Inflammatory macrophage treated with lipopolysaccharide for 1 hour (primary cell): ENCODE results near the gene NR1H2.
"Not testable (repeated sequence)": the region's sequence is repeated elsewhere in the genome, so short reads cannot be mapped to it uniquely, and the experiment has no call there.

ENCODE experiments used
- DNase-seq, 2 donors: peaks; one replicate each; pipeline ENCODE4 v3.0.0-alpha.2; 2020 to 2022

NR1H2 gene

GRCh38 chr19:50379602-50380001, 3.3 kb downstream of the NR1H2 start:
- DNase-seq: no peak

GRCh38 chr19:50380137-50380536, 3.9 kb downstream of the NR1H2 start:
- DNase-seq: no peak

DNA sequence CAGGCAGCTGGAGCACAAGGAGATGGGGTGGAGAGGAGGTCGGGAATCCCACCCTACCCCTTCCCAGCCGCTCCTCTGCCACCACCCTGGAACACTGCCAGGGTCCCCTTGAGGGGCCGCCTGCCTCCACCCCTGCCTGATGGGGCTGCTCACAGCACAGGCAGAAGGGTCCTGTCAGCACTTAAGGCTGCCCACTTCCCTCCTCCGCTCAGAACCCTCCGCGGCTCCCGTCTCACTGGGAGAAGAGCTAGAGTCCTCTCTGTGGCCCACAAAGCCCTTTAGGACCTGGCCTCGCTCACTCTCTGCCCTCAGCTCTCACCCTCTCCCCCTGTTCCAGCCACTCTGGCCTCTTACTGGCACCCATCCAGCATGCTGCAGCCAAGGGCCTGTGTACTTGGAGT, 4.5 kb downstream of the NR1H2 start:
- DNase-seq: no peak

GRCh38 chr19:50381881-50382729, 5.8 kb downstream of the NR1H2 start:
- no peak for DNase-seq

- no peak for DNase-seq
These were observed 7.0 kb downstream of the NR1H2 start for GRCh38 chr19:50383001-50383851.

DNA sequence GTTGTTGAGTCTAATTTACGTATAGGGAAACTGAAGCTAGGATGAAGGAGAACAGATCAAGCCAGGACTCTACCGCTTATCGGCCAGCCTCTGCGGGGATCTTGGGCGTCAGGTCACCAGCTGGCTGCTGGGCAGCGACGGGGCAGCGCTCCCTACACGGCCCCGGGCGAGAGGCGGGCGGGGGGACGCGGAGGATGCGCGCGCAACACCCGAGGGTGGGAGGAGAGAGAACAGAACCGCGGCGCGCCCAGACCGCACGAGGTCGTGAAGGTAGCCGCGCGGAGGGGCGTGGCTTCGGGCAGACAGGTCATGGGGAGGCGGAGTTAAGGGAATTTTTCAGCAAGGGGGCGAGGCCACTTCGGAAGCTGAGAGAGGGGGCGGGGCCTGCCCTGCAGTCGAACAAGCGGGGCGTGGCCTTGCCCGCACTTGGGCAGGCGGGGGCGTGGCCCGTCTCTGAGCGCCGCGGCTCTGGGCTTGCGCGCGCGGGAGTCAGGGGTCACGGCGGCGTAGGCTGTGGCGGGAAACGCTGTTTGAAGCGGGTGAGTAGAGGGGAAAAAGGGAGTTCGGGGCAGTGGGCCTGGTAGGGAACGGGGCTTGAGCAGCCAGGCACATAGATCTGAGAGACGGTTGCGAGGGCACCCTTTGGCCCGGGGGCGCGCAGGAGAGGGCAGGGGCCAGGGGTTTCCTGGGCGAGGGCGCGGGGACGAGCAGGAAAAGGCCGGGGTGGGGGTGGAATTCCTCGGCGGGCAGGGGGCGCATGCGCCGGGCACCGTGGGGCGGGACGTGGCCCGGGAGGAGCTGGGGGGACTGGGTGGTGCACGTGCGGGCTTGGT, 7.8 kb downstream of the NR1H2 start, which contains the start of gene POLD1:
Gene POLD1, plus strand, starts transcription at position 496 of the 833 bp plus-strand sequence. CDS start 14,505 bp downstream, outside the sequence.
- peak; percentile 95 to 98 for DNase-seq

DNA sequence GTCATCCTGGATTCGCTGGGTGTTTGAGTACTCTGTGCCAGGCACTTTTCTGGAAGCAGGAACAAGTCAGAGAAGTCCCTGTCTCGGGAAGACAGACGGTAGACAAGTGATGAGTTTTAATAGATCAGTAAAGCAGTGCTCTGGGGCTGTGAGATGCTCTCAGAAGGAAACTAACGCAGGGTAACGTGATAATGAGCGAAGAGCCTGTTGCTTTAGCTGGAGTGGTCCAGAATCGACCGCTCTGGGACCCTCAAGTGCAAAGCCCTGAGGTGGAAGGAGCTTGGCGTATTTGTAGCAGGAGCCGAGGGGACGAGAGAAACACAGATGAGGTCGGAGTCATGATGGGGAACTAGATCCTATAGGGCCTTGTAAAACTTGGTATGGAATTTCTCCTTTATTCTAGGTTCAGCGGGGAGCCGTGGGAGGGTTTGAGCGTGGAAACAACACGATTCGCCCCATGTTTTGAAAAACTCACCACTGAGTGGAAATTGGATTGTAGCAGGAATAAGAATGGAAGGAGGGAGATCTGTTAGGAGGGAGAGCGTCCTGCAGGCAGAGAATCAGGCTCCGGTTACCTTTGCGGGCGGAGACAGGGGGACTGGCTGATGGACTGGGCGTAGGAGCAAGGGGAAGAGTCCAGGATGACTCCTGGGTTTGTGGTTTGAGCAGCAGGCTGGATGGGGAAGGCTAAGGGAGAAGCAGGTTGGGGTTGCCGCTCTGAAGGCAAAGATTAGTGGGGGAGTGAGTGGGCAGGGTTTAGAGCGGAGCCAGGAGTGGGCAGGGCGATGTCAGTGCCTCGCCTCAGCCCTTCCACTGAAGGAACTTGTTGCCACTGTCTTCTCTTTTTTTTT, 8.7 kb downstream of the NR1H2 start:
- DNase-seq: peak; percentile 71 to 91

- peak; percentile 75 to 83 for DNase-seq
These were observed 11.1 kb downstream of the NR1H2 start for GRCh38 chr19:50387176-50387867.

GRCh38 chr19:50387868-50388245, 11.6 kb downstream of the NR1H2 start:
- no peak for DNase-seq

GRCh38 chr19:50390295-50390694, 14.0 kb downstream of the NR1H2 start:
- not testable (repeated sequence) for DNase-seq

- DNase-seq: not testable (repeated sequence)
These were observed 14.7 kb downstream of the NR1H2 start for GRCh38 chr19:50390952-50391351.

DNA sequence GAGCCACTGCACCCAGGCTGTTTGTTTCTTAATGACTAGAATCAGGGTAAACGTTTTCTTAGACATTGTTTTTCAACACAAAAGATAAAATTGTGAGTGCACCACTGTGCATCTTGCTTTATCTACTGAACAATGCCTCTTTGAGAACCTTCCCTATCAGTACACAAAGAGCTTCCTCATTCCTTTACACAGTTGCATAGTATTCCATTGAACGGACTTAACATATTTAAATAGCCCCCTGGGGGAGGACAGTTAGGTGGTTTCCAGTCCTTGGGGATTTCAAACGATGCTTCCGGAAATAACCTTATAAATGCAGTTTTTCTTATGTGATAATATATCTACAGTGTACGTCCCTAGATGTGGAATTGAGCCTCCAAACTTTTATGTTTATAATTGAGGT, 16.5 kb downstream of the NR1H2 start:
- no peak for DNase-seq

DNA sequence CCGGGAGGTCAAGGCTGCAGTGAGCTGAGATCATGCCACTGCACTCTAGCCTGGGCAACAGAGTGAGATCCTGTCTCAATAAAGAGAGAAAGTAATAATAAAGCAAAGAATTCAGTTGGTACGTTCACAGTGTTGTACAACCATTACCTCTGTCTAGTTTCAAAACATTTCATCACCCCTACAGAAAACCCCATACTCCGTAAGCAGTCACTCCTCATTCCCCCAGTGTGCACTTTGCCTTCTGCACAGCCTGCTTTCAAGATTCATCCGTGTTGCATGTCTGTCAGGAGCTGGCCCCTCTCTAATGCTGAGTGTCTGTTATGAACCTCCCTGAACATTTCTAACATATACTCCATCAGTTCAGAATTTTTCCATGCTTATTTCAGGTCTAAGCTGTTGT, 17.3 kb downstream of the NR1H2 start:
- DNase-seq: no peak

DNA sequence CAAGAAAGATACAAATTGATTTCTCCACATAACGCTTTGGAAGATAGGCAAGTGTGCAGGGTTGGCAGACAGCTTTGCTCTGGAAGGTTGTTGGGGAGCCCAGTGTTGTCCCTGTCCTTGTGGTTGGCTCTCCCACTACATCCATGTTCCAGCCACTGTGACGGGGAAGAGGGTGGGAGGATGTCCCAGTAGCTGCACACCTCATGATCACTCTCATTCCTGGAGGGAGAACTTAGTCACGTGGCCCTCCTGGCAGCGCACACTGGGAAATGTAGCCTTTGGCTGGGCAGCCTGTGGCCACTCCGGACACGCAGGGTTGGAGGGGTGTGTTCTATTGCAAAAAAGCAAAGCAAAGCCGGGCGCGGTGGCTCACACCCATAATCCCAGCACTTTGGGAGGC, 17.8 kb downstream of the NR1H2 start:
- no peak for DNase-seq

GRCh38 chr19:50398675-50399367, 22.6 kb downstream of the NR1H2 start:
- DNase-seq: no peak

- DNase-seq: no peak
These were observed 23.1 kb downstream of the NR1H2 start for GRCh38 chr19:50399368-50399745.

DNA sequence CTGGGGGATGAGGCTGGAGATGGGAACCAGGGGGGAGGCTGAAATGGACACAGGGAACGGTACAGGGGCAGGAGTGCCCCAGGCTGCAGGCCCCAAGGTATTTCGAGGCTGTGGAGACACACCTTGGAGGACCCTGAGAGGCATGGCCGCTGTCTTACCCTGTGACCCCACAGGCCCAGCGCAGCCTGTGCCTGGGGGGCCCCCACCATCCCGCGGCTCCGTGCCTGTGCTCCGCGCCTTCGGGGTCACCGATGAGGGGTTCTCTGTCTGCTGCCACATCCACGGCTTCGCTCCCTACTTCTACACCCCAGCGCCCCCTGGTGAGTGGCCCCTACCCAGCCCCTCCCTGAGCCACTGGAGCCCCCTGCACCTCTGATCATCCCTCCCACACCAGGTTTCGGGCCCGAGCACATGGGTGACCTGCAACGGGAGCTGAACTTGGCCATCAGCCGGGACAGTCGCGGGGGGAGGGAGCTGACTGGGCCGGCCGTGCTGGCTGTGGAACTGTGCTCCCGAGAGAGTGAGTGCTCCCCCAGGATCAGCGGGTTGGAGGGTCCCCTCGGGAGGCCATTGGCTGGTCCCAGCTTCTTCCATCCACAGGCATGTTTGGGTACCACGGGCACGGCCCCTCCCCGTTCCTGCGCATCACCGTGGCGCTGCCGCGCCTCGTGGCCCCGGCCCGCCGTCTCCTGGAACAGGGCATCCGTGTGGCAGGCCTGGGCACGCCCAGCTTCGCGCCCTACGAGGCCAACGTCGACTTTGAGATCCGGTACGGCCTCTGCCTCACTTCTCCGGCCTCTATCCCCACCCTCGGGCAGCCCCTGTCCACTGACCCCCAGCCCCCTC, 25.6 kb downstream of the NR1H2 start:
- DNase-seq: no peak

DNA sequence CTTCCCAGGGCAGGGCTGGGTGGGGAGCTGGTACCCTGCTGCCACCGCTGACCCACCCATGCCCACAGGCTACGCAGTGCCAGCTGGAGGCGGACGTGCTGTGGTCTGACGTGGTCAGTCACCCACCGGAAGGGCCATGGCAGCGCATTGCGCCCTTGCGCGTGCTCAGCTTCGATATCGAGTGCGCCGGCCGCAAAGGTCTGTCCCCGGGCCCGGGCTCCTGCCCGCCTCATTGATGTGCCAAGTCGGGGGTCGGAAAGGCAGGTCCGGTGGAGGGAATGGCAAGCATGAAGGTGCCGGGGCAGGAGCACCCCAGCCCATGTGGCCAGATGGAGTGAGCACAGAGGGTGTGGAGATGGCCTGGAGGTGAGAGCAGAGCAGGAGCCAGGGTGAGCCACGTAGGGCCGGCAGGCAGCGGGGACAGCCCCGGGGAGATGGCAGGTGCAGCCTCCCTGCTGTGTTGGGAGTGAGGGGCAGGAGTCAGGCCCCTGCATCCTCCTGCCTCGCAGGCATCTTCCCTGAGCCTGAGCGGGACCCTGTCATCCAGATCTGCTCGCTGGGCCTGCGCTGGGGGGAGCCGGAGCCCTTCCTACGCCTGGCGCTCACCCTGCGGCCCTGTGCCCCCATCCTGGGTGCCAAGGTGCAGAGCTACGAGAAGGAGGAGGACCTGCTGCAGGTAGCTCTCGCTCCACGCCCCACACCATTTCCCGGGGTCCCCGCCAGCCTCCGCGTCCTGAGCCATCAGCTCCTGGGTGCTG, 26.5 kb downstream of the NR1H2 start:
- DNase-seq: no peak
